Kidney (tissue), 14 donors: ENCODE results near the gene LCAT. TPM values are rescaled to one million over a fixed set of nuclear protein-coding genes. Genes with fewer than 3 reads are reported as not detected.

Source experiments
- DNase-seq, 5 donors: peaks; one replicate each; pipeline ENCODE4 v3.0.0-alpha.2; 2013 to 2020
- FAIRE-seq: peaks from 2 replicates; lab custom pipeline; 2012; peaks lifted over from hg19 to GRCh38; lab: Jason Lieb, UNC
- H3K27ac ChIP-seq, 2 donors: one replicate each; pipeline ENCODE4 v1.7.0; 2013; ENCODE audit warnings: low read depth in 2 of 2, low read length in 2 of 2, inconsistent platforms in 1 of 2
- H3K27me3 ChIP-seq: one replicate; pipeline ENCODE4 v1.7.1; 2013; ENCODE audit warnings: low read length, inconsistent platforms; ENCODE audit not compliant: control insufficient read depth, insufficient read depth
- H3K36me3 ChIP-seq, 3 donors: one replicate each; pipeline versions ENCODE4 v1.7.0 to v1.7.1; 2013; ENCODE audit warnings: low read length in 3 of 3, control low read depth in 1 of 3, inconsistent platforms in 1 of 3; ENCODE audit not compliant: insufficient read depth in 3 of 3, control insufficient read depth in 2 of 3
- H3K4me1 ChIP-seq, 3 donors: one replicate each; pipeline versions ENCODE4 v1.7.0 to v1.7.1; 2013; ENCODE audit warnings: low read length in 3 of 3, inconsistent platforms in 1 of 3, low read depth in 1 of 3; ENCODE audit not compliant: control insufficient read depth in 2 of 3, insufficient read depth in 2 of 3
- H3K4me3 ChIP-seq, 3 donors: one replicate each; pipeline versions ENCODE4 v1.7.0 to v1.8.1; 2013; ENCODE audit warnings: low read length in 3 of 3, control low read depth in 1 of 3, inconsistent platforms in 1 of 3
- H3K9ac ChIP-seq, 3 donors: one replicate each; pipeline versions ENCODE4 v1.7.0 to v1.7.1; 2013; ENCODE audit warnings: low read length in 3 of 3, control low read depth in 1 of 3, inconsistent platforms in 1 of 3
- H3K9me3 ChIP-seq, 3 donors: one replicate each; pipeline versions ENCODE4 v1.7.0 to v1.7.1; 2013; ENCODE audit warnings: low read length in 3 of 3, control low read depth in 1 of 3, inconsistent platforms in 1 of 3; ENCODE audit not compliant: control insufficient read depth in 2 of 3, insufficient read depth in 1 of 3
- intact Hi-C: fragments of 100-400 bp; cut with DNase I; formaldehyde crosslinking; loops from one replicate; pipeline ENCODE4 v1.11.1; 2022
- polyA plus RNA-seq: library from polyadenylated mRNA; stranded (reverse); fragments of 350-450 nt; fragmentation: Illumina TruSeq; extraction: RNeasy Lipid Tissue Mini Kit (QIAGEN cat#74804); gene quantifications from one replicate; pipeline ENCODE4 v1.2.3, GENCODE V29; 2014; ENCODE audit warnings: low read depth, low replicate concordance; ENCODE audit not compliant: insufficient read depth
- total RNA-seq: library from RNA; stranded (reverse); fragmentation: NEBNext Ultra II Directional; extraction: Animal tissue kit (Norgen Biotek cat#: 25700); gene quantifications from one replicate; pipeline ENCODE4 v1.2.1, GENCODE V29; 2021
- TF ChIP-seq, protein P1 (sequence below): IDR thresholded peaks from 3 replicates; pipeline ENCODE4 v1.5.1; 2012; ENCODE audit warnings: mild to moderate bottlenecking, moderate library complexity, borderline replicate concordance; ENCODE audit not compliant: insufficient read depth; ENCODE audit errors: extremely low read depth
- donor health status: control.
- donor health status: control.
- donor health status: control.
- donor health status: control.
- donor health status: control.
- donor health status: DM: yes; HTN: yes; CAD: no.
- donor health status: Normal renal cell carcinoma (clear cell type).

Gene LCAT
- total and polyA plus RNA-seq, 2 donors from 2014 or later, result 10.2 to 27.4 TPM

DNA sequence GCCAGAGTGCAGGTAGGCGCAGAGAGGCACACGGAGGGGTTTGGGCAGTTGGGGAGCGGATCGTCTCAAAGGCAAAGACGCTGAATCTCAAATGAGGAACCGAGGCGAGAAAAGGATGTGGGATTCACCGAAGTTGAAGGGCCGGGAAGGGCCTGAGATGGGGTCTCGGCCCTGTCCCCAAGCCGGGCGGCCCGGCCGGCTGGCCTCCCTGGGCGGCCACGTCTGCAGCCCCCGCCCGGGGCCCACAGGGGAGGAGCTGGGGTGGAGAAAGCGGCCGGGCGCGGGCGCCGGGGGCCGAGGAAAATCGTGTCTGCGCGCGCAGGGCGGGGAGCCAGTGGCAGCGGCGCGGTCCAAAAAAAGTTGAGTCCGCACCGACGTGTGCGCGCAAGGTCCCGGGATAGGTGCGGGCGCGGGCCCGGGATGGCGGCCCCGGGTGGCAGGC, 24.1 kb upstream of the LCAT start:
- TF ChIP-seq, protein P1, sequence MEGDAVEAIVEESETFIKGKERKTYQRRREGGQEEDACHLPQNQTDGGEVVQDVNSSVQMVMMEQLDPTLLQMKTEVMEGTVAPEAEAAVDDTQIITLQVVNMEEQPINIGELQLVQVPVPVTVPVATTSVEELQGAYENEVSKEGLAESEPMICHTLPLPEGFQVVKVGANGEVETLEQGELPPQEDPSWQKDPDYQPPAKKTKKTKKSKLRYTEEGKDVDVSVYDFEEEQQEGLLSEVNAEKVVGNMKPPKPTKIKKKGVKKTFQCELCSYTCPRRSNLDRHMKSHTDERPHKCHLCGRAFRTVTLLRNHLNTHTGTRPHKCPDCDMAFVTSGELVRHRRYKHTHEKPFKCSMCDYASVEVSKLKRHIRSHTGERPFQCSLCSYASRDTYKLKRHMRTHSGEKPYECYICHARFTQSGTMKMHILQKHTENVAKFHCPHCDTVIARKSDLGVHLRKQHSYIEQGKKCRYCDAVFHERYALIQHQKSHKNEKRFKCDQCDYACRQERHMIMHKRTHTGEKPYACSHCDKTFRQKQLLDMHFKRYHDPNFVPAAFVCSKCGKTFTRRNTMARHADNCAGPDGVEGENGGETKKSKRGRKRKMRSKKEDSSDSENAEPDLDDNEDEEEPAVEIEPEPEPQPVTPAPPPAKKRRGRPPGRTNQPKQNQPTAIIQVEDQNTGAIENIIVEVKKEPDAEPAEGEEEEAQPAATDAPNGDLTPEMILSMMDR, result no peak
- Histone ChIP-seq H3K27me3 (no peaks in the 10 kb centered on the region), H3K27ac (peak overlapping the region; percentile 93 to 95), H3K4me3 (peak overlapping the region; percentile 70 to 93 (median 75)), H3K4me1 (peaks cover 0 to 22% (median 7%) of the 10 kb centered on the region in 3 donors), H3K9ac (peak overlapping the region; percentile 4 to 98 (median 64)), H3K36me3 (peaks cover 0 to 2% (median 0%) of the 10 kb centered on the region in 3 donors), H3K9me3 (no peaks in the 10 kb centered on the region)
- FAIRE-seq (no peak), DNase-seq (peak; percentile 31 to 86 (median 73))
- intact Hi-C loops, result no loop called here

DNA sequence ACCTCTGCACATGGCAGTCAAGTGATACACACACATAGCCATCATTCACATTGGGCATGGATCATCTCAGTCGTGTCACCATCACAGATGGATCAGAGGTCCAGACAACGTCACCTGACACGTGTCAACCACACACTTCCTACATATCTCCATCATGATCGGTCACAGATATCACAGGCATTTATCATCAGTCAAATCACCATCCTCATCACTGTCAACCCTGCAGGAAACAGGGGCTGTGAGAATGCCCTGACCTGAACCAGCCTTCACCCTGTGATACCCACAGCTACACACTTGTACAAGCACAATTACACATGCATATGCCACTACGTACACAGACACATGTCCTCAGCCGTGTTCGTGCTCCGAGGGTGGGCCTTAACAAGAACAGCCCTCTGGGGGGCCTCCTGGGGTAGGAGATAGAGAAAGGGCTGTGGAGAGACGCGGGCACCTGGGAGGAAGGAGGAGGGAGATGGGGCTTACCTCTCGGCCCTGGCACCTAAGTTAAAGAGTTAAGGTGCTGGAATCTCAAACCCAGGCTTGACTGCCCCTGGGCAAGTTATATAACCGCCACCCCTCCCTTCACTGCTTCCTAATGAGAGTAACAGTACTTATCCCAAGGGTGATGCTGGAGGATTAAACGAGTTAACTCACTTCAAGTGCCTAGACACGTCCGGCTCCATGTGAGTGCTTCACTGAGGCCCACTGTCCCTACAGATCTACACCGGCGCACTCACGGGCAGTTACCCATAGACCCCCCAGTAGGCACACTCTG, 23.4 kb upstream of the LCAT start:
- TF ChIP-seq, protein P1, result no peak
- Histone ChIP-seq H3K4me3 (peak overlapping the region; percentile 70 to 93 (median 75)), H3K9ac (peak overlapping the region; percentile 4 to 98 (median 64)), H3K27me3 (no peaks in the 10 kb centered on the region), H3K36me3 (peaks cover 0 to 8% (median 0%) of the 10 kb centered on the region in 3 donors), H3K27ac (peak overlapping the region; percentile 93 to 95), H3K4me1 (peaks cover 0 to 22% (median 7%) of the 10 kb centered on the region in 3 donors), H3K9me3 (no peaks in the 10 kb centered on the region)
- FAIRE-seq (no peak), DNase-seq (peak in 4 of 5 donors; percentile 29 to 67 (median 54))
- intact Hi-C loops, result no loop called here

DNA sequence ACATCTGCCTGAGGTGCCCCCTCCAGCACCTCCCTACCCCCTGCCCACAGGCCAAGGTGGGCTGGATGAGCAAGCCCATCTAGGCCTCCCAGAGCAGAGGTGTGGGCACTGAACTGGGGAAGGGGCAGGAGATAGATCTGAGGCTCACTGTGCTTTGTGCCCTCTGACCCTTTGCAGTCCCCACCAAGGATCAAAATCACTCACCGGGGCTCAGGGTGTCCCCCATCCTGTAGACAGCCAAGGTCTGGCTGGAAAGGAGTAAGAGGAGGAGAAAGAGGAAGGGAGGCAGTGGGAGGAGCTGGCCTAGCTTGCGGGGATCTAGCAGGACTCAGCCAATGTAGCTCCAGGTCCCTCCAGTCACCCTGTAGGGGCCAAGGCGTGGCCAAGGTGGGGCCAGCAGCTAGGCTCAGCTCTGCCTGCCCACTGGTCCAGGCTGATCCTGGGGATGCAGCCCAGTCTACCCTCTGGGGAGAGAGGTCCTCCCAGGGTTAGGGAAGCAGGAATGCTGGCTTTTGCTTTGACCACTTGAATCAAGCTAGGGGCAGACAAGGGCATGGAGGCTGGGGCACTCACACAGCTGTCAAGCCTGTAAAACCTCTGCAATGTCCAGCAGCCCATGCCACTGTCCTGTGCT, 22.7 kb upstream of the LCAT start:
- intact Hi-C loops, result no loop called here
- FAIRE-seq (no peak), DNase-seq (no peak)
- Histone ChIP-seq H3K4me3 (peak overlapping the region; percentile 70 to 93 (median 75)), H3K4me1 (peaks cover 0 to 22% (median 7%) of the 10 kb centered on the region in 3 donors), H3K36me3 (peaks cover 0 to 15% (median 0%) of the 10 kb centered on the region in 3 donors), H3K27ac (no peak overlapping the region), H3K9ac (peak overlapping the region; percentile 4 to 98 (median 37)), H3K27me3 (no peaks in the 10 kb centered on the region), H3K9me3 (no peaks in the 10 kb centered on the region)
- TF ChIP-seq, protein P1, result no peak
